Keratinocyte (primary cell): ENCODE measurements around the gene TET1. TPM values are rescaled to one million over a fixed set of nuclear protein-coding genes. Genes with fewer than 3 reads are reported as not detected.
"Not testable (repeated sequence)": the region's sequence is repeated elsewhere in the genome, so short reads cannot be mapped to it uniquely, and the experiment has no call there.

Experiments
- DNase-seq: peaks from one replicate; pipeline ENCODE4 v3.0.0-alpha.2; 2011; ENCODE audit warnings: low read depth, missing footprints, low spot score
- FAIRE-seq: peaks from 2 replicates; lab custom pipeline; 2011; peaks lifted over from hg19 to GRCh38; lab: Jason Lieb, UNC
- H2AFZ ChIP-seq: 2 replicates; pipeline ENCODE4 v1.6.0; 2012; ENCODE audit warnings: low read length, control low read depth, inconsistent platforms; ENCODE audit not compliant: control insufficient read depth
- H3K27ac ChIP-seq: 2 replicates; pipeline ENCODE4 v1.5.1; 2011; ENCODE audit warnings: low read length; ENCODE audit not compliant: control insufficient read depth, insufficient read depth
- H3K27me3 ChIP-seq: 3 replicates; pipeline ENCODE4 v1.6.0; 2011; ENCODE audit warnings: low read length; ENCODE audit not compliant: control insufficient read depth, insufficient read depth; ENCODE audit errors: extremely low read depth
- H3K36me3 ChIP-seq, 2 experiments: 2 replicates in 1 of 2; 3 replicates in 1 of 2; pipeline ENCODE4 v1.5.1; 2011; ENCODE audit warnings: low read length in 2 of 2, mild to moderate bottlenecking in 1 of 2; ENCODE audit not compliant: control insufficient read depth in 2 of 2, insufficient read depth in 2 of 2; ENCODE audit errors: extremely low read depth in 1 of 2
- H3K4me1 ChIP-seq: 3 replicates; pipeline ENCODE4 v1.5.1; 2011; ENCODE audit warnings: low read length; ENCODE audit not compliant: control insufficient read depth, insufficient read depth; ENCODE audit errors: extremely low read depth
- H3K4me2 ChIP-seq: 3 replicates; pipeline ENCODE4 v1.6.0; 2011; ENCODE audit warnings: low read depth, low read length; ENCODE audit not compliant: control insufficient read depth, insufficient read depth; ENCODE audit errors: extremely low read depth
- H3K4me3 ChIP-seq, 3 experiments: fragments of 200-600 bp in 1 of 3; sonication (generic) in 1 of 3; 2 replicates in 2 of 3; 3 replicates in 1 of 3; pipeline ENCODE4 v1.5.1; 2011 to 2016; ENCODE audit warnings: low read length in 3 of 3, mild to moderate bottlenecking in 3 of 3, control low read depth in 2 of 3, inconsistent platforms in 1 of 3, low read depth in 1 of 3, mixed read lengths in 1 of 3, mixed run types in 1 of 3, moderate library complexity in 1 of 3; ENCODE audit not compliant: control insufficient read depth in 2 of 3, insufficient read depth in 2 of 3; ENCODE audit errors: extremely low read depth in 1 of 3
- H3K79me2 ChIP-seq: 2 replicates; pipeline ENCODE4 v1.6.0; 2012; ENCODE audit warnings: low read length; ENCODE audit not compliant: control insufficient read depth, insufficient read depth
- H3K9ac ChIP-seq: 3 replicates; pipeline ENCODE4 v1.6.0; 2011; ENCODE audit warnings: low read length; ENCODE audit not compliant: control insufficient read depth, insufficient read depth; ENCODE audit errors: extremely low read depth
- H3K9me1 ChIP-seq: 3 replicates; pipeline ENCODE4 v1.6.0; 2011; ENCODE audit warnings: low read length; ENCODE audit not compliant: control insufficient read depth, insufficient read depth; ENCODE audit errors: extremely low read depth
- H3K9me3 ChIP-seq: 2 replicates; pipeline ENCODE4 v1.5.1; 2012; ENCODE audit warnings: low read depth, low read length; ENCODE audit not compliant: control insufficient read depth
- H4K20me1 ChIP-seq: 3 replicates; pipeline ENCODE4 v1.6.0; 2011; ENCODE audit warnings: low read length; ENCODE audit not compliant: control insufficient read depth, insufficient read depth; ENCODE audit errors: extremely low read depth
- CTCF ChIP-seq, 3 experiments: IDR thresholded peaks in 1 of 3; conservative IDR thresholded peaks in 1 of 3; optimal IDR thresholded peaks in 1 of 3; 2 replicates in 2 of 3; 3 replicates in 1 of 3; pipeline versions ENCODE3 to v1.5.1; 2011; ENCODE audit warnings: low read length in 3 of 3, mild to moderate bottlenecking in 3 of 3, moderate library complexity in 2 of 3, control low read depth in 1 of 3, inconsistent platforms in 1 of 3; ENCODE audit not compliant: insufficient read depth in 2 of 3; ENCODE audit errors: extremely low read depth in 1 of 3
- EZH2 ChIP-seq: IDR thresholded peaks from one replicate; pipeline ENCODE4 v1.6.1; 2012; ENCODE audit warnings: inconsistent platforms, mild to moderate bottlenecking, low read length, moderate library complexity
- dilution Hi-C: fragments of 300-500 bp; cut with MboI; formaldehyde crosslinking; loops from one replicate; pipeline ENCODE4 v1.7.0; 2020; ENCODE audit warnings: low sequenced_read_pairs; ENCODE audit not compliant: extremely low pct_ligation_motif_present
- polyA plus RNA-seq, 5 experiments: library from polyadenylated mRNA; depleted of rRNA in 3 of 5; stranded (reverse) in 3 of 5; stranded (forward) in 1 of 5; unstranded in 1 of 5; fragments of >200 nt; gene quantifications; 1 replicate in 1 of 5; 2 replicates in 3 of 5; 3 replicates in 1 of 5; pipeline versions ENCODE4 v1.2.1 to v1.2.3, GENCODE V29; 2011 to 2012; ENCODE audit warnings: missing spikeins in 2 of 5, low read depth in 1 of 5, low replicate concordance in 1 of 5

Gene TET1
- polyA plus RNA-seq, 1 donor (not counting 4 experiments of a cell fraction or from before 2014, with no cell fraction given) = 0.08 TPM

- Histone ChIP-seq H3K27ac (no peak overlapping the region), H3K9me1 (no peaks in the 10 kb centered on the region), H3K4me1 (peaks cover 17% of the 10 kb centered on the region), H3K9ac (no peak overlapping the region), H3K36me3 (peaks cover 0 to 2% of the 10 kb centered on the region in 2 experiments), H2AFZ (peak overlapping the region; percentile 60), H3K9me3 (no peaks in the 10 kb centered on the region), H3K79me2 (peaks cover 4% of the 10 kb centered on the region), H3K4me2 (peak overlapping the region; percentile 60), H3K4me3 (no peak overlapping the region), H3K27me3 (no peaks in the 10 kb centered on the region), H4K20me1 (no peaks in the 10 kb centered on the region)
- dilution Hi-C loops = no loop called here
- TF ChIP-seq EZH2 (no peak), CTCF (optimal IDR thresholded peaks at IDR 0.05 in 1 of 3, IDR thresholded peaks at IDR 0.05 in 1 of 3, conservative IDR thresholded peaks at IDR 0.05 in 1 of 3; ENCODE audit: extremely low read depth in 1 of 3, insufficient read depth in 2 of 3, low read length in 3 of 3) (no peak)
- DNase-seq = no peak
- FAIRE-seq = no peak
Measured at GRCh38 chr10:68517188-68517587, 42.9 kb upstream of the TET1 start.

- H3K79me2 ChIP-seq, FAIRE-seq: not testable (repeated sequence)
Measured at GRCh38 chr10:68518609-68519008, 41.5 kb upstream of the TET1 start.

GRCh38 chr10:68525490-68526038, 34.6 kb upstream of the TET1 start:
- H2AFZ ChIP-seq, FAIRE-seq, H3K36me3 ChIP-seq, H4K20me1 ChIP-seq, H3K9me3 ChIP-seq, H3K27me3 ChIP-seq, dilution Hi-C loops, H3K4me3 ChIP-seq, DNase-seq, H3K9me1 ChIP-seq, H3K27ac ChIP-seq, H3K4me1 ChIP-seq, H3K9ac ChIP-seq: not testable (repeated sequence)
- Histone ChIP-seq H3K79me2 (peaks cover 14% of the 10 kb centered on the region), H3K4me2 (peak overlapping the region; percentile 48)

More at GRCh38 chr10:68518609-68519008, 41.5 kb upstream of the TET1 start:
- H3K4me2 ChIP-seq, H3K36me3 ChIP-seq, H3K27ac ChIP-seq, H3K9me3 ChIP-seq, DNase-seq, H3K9ac ChIP-seq, H4K20me1 ChIP-seq, H2AFZ ChIP-seq, dilution Hi-C loops, H3K4me3 ChIP-seq, H3K9me1 ChIP-seq, H3K27me3 ChIP-seq: not testable (repeated sequence)
- H3K4me1 ChIP-seq = peaks cover 17% of the 10 kb centered on the region
